B cell (primary cell): Measurements from ENCODE around the gene ADGRD1. TPM values are rescaled to one million over a fixed set of nuclear protein-coding genes. Genes with fewer than 3 reads are reported as not detected.

Source experiments
- ATAC-seq: fragments of 200-7000 bp; cut with Tn5 transposase; one replicate; pipeline ENCODE4 v1.10.0; 2021; ENCODE audit warnings: low read depth, mild to moderate bottlenecking, moderate number of reproducible peaks, moderate library complexity
- CTCF ChIA-PET: fragments of 350-600 bp; sonication (Branson Sonifier 250); formaldehyde crosslinking; loops from one replicate; lab custom pipeline; 2021; ENCODE audit warnings: antibody characterized with exemption, inconsistent platforms; lab: Charles Lee
- POLR2A ChIA-PET: fragments of 350-600 bp; sonication (Branson Sonifier 250); formaldehyde crosslinking; loops from one replicate; lab custom pipeline; 2021; ENCODE audit warnings: antibody characterized with exemption; lab: Charles Lee
- DNase-seq: peaks from one replicate; pipeline ENCODE4 v3.0.0; 2013
- H2AFZ ChIP-seq: 2 replicates; pipeline ENCODE4 v1.6.1; 2012; ENCODE audit warnings: mild to moderate bottlenecking, low read depth, low read length; ENCODE audit not compliant: insufficient read depth, poor library complexity, severe bottlenecking
- H3K27ac ChIP-seq, 2 donors: 1 replicate in 1 of 2; 2 replicates in 1 of 2; pipeline ENCODE4 v1.5.1; 2012 to 2013; ENCODE audit warnings: low read length in 2 of 2, mild to moderate bottlenecking in 2 of 2, moderate library complexity in 1 of 2
- H3K27me3 ChIP-seq, 4 experiments: fragments of 200-600 bp in 1 of 4; sonication (generic) in 1 of 4; replicated peaks in 1 of 4; 1 replicate in 2 of 4; 2 replicates in 2 of 4; pipeline versions ENCODE4 v1.6.1 to v1.7.0; 2013 to 2016; ENCODE audit warnings: low read length in 3 of 4, mild to moderate bottlenecking in 2 of 4, mixed read lengths in 1 of 4, moderate library complexity in 1 of 4; ENCODE audit not compliant: insufficient read depth in 4 of 4, control insufficient read depth in 3 of 4; ENCODE audit errors: control extremely low read depth in 1 of 4
- H3K36me3 ChIP-seq, 2 experiments: replicated peaks in 1 of 2; 1 replicate in 1 of 2; 2 replicates in 1 of 2; pipeline versions ENCODE4 v1.6.1 to v1.7.1; 2013; ENCODE audit warnings: low read length in 1 of 2; ENCODE audit not compliant: insufficient read depth in 2 of 2, control insufficient read depth in 1 of 2; ENCODE audit errors: control extremely low read depth in 1 of 2, extremely low read depth in 1 of 2
- H3K4me1 ChIP-seq, 2 donors: fragments of 200-600 bp in 1 of 2; sonication (generic) in 1 of 2; 1 replicate in 1 of 2; 2 replicates in 1 of 2; pipeline versions ENCODE4 v1.5.1 to v1.6.1; 2013 to 2017; ENCODE audit warnings: low read length in 2 of 2; ENCODE audit not compliant: control insufficient read depth in 2 of 2, insufficient read depth in 2 of 2
- H3K4me2 ChIP-seq: replicated peaks from 2 replicates; pipeline ENCODE3; 2012; ENCODE audit warnings: mild to moderate bottlenecking, low read depth, low read length; ENCODE audit not compliant: poor library complexity, severe bottlenecking
- H3K4me3 ChIP-seq, 5 experiments: fragments of 200-600 bp in 1 of 5; sonication (generic) in 1 of 5; 1 replicate in 3 of 5; 2 replicates in 2 of 5; pipeline versions ENCODE4 v1.5.1 to v1.7.0; 2011 to 2016; ENCODE audit warnings: low read length in 4 of 5, mild to moderate bottlenecking in 4 of 5, low read depth in 2 of 5, control low read depth in 1 of 5, moderate library complexity in 1 of 5; ENCODE audit not compliant: insufficient read depth in 1 of 5; ENCODE audit errors: control extremely low read depth in 1 of 5, extremely low read depth in 1 of 5
- H3K79me2 ChIP-seq: fragments of 200-600 bp; sonication (generic); one replicate; pipeline ENCODE4 v1.6.0; 2016; ENCODE audit warnings: low read length; ENCODE audit not compliant: control insufficient read depth, insufficient read depth
- H3K9ac ChIP-seq: fragments of 200-600 bp; sonication (generic); 2 replicates; pipeline ENCODE4 v1.6.1; 2017; ENCODE audit warnings: mild to moderate bottlenecking, low read length, moderate library complexity
- H3K9me3 ChIP-seq, 3 donors: one replicate each; pipeline versions ENCODE4 v1.6.1 to v1.7.1; 2013; ENCODE audit warnings: low read length in 2 of 3; ENCODE audit not compliant: control insufficient read depth in 2 of 3, insufficient read depth in 1 of 3; ENCODE audit errors: control extremely low read depth in 1 of 3
- H4K20me1 ChIP-seq: 2 replicates; pipeline ENCODE4 v1.6.0; 2012; ENCODE audit warnings: mild to moderate bottlenecking, low read length; ENCODE audit not compliant: insufficient read depth, control insufficient read depth, poor library complexity, severe bottlenecking
- H3K27ac Mint-ChIP-seq: one replicate; pipeline ENCODE4 v1.8.0; 2021; ENCODE audit warnings: mixed read lengths
- H3K27me3 Mint-ChIP-seq: one replicate; pipeline ENCODE4 v1.8.0; 2021; ENCODE audit warnings: mixed read lengths
- H3K4me1 Mint-ChIP-seq: one replicate; pipeline ENCODE4 v1.8.0; 2021; ENCODE audit warnings: mixed read lengths
- H3K4me3 Mint-ChIP-seq: one replicate; pipeline ENCODE4 v1.8.0; 2021; ENCODE audit warnings: mixed read lengths
- H3K9me3 Mint-ChIP-seq: one replicate; pipeline ENCODE4 v1.8.0; 2022; ENCODE audit warnings: mixed read lengths; ENCODE audit not compliant: insufficient read depth
- CTCF ChIP-seq: fragments of 200-600 bp; IDR thresholded peaks from one replicate; pipeline ENCODE4 v1.8.0; 2022; ENCODE audit warnings: antibody characterized with exemption, mild to moderate bottlenecking
- EZH2 ChIP-seq: IDR thresholded peaks from 2 replicates; pipeline ENCODE4 v1.6.1; 2012; ENCODE audit warnings: borderline replicate concordance, low read depth, mild to moderate bottlenecking, moderate library complexity, low read length; ENCODE audit not compliant: insufficient read depth, poor library complexity, severe bottlenecking
- WGBS: methylation state at CpG from one replicate; pipeline ENCODE4 v1.1.5; 2013; ENCODE audit warnings: missing lambda C conversion rate; ENCODE audit not compliant: insufficient coverage; 5-methylcytosine and 5-hydroxymethylcytosine counted together
- intact Hi-C: fragments of 100-400 bp; cut with micrococcal nuclease; formaldehyde crosslinking; loops from one replicate; pipeline ENCODE4 v1.10.0; 2022
- polyA plus RNA-seq: library from polyadenylated mRNA; depleted of rRNA; stranded (reverse); fragments of >200 nt; gene quantifications from 2 replicates; pipeline ENCODE4 v1.2.3, GENCODE V29; 2012
- total RNA-seq, 2 donors: library from RNA; stranded (reverse); fragments of 120-200 nt in 1 of 2; gene quantifications; 1 replicate in 1 of 2; 2 replicates in 1 of 2; pipeline versions ENCODE4 v1.2.3 to v1.2.4, GENCODE V29; 2013 to 2022

Gene ADGRD1
- total and polyA plus RNA-seq, 2 donors (not counting 1 experiment from before 2014, with no cell fraction given), result 1.1 to 2.2 TPM

GRCh38 chr12:131121705-131122405 is 168.1 kb downstream of the ADGRD1 start:
- WGBS, result 93% methylated on average over 30 of the region's 30 CpGs
- H3K9ac ChIP-seq, result no peak overlapping the region
- no peaks in the 10 kb centered on the region for H3K9me3 Mint-ChIP-seq
- no peaks in the 10 kb centered on the region for H3K4me1 Mint-ChIP-seq
- CTCF ChIA-PET, result interaction anchor here (1.7 kb wide), 1 partner anchor 10 kb away, joined by 4 read pairs; no protein-coding TSS in a partner anchor
- H2AFZ ChIP-seq, result no peak overlapping the region
- H3K27ac ChIP-seq, result no peak overlapping the region
- POLR2A ChIA-PET, result no interaction called here
- no peak overlapping the region for H3K27ac Mint-ChIP-seq
- no peaks in the 10 kb centered on the region for H3K36me3 ChIP-seq
- no peak overlapping the region for H3K4me2 ChIP-seq
- H4K20me1 ChIP-seq, result no peaks in the 10 kb centered on the region
- ATAC-seq (no peak), DNase-seq (no peak)
- intact Hi-C loops, result no loop called here
- no peak for TF ChIP-seq CTCF
- no peak for TF ChIP-seq EZH2
- H3K4me3 ChIP-seq, result no peak overlapping the region
- H3K4me1 ChIP-seq, result no peaks in the 10 kb centered on the region
- no peaks in the 10 kb centered on the region for H3K79me2 ChIP-seq
- H3K4me3 Mint-ChIP-seq, result no peak overlapping the region
- H3K27me3 ChIP-seq, result no peaks in the 10 kb centered on the region
- peaks cover 6% of the 10 kb centered on the region for H3K27me3 Mint-ChIP-seq
- no peaks in the 10 kb centered on the region for H3K9me3 ChIP-seq

- H4K20me1 ChIP-seq, result no peaks in the 10 kb centered on the region
- H3K4me2 ChIP-seq, result no peak overlapping the region
- ChIA-PET CTCF (interaction anchor here (0.6 to 2.3 kb wide), 2 partner anchors 10 to 12 kb away, joined by 3 to 9 read pairs; no protein-coding TSS in a partner anchor), POLR2A (no interaction called here)
- no peaks in the 10 kb centered on the region for H3K9me3 ChIP-seq
- no peak overlapping the region for H3K9ac ChIP-seq
- WGBS, result 93% methylated on average over 7 of the region's 7 CpGs
- no peaks in the 10 kb centered on the region for H3K79me2 ChIP-seq
- no peaks in the 10 kb centered on the region for H3K36me3 ChIP-seq
- H3K27me3 ChIP-seq, result no peaks in the 10 kb centered on the region
- no peak overlapping the region for H3K27ac Mint-ChIP-seq
- TF ChIP-seq EZH2 (no peak), CTCF (no peak)
- ATAC-seq (no peak), DNase-seq (no peak)
- H3K27ac ChIP-seq, result no peak overlapping the region
- H3K4me1 Mint-ChIP-seq, result no peaks in the 10 kb centered on the region
- H3K4me1 ChIP-seq, result no peaks in the 10 kb centered on the region
- intact Hi-C loops, result no loop called here
- no peaks in the 10 kb centered on the region for H3K9me3 Mint-ChIP-seq
- no peak overlapping the region for H2AFZ ChIP-seq
- H3K4me3 Mint-ChIP-seq, result no peak overlapping the region
- no peak overlapping the region for H3K4me3 ChIP-seq
- H3K27me3 Mint-ChIP-seq, result peaks cover 6% of the 10 kb centered on the region
Measured at GRCh38 chr12:131122631-131123030, 168.9 kb downstream of the ADGRD1 start.
